Stimulated activated CD8-positive, alpha-beta memory T cell treated with anti-CD3 and anti-CD28 coated beads, Interleukin-7, amount 100 ng/mL, for 48 hours (primary cell): ENCODE data around the gene HBA2.
"Not testable (repeated sequence)": the region's sequence is repeated elsewhere in the genome, so short reads cannot be mapped to it uniquely, and the experiment has no call there.

ENCODE experiments used
- DNase-seq, 2 donors: peaks; one replicate each; pipeline ENCODE4 v3.0.0-alpha.2; 2020; ENCODE audit warnings: low read depth in 1 of 2; ENCODE audit errors: extremely low read depth in 1 of 2

Gene HBA2

GRCh38 chr16:172374-172941 lies at the start of gene HBA2:
Gene HBA2 (plus strand): TSS chr16:172876. CDS start chr16:172913, 37 bp downstream.
- not testable (repeated sequence) for DNase-seq

- not testable (repeated sequence) for DNase-seq
Observed at GRCh38 chr16:123558-124350, 48.9 kb upstream of the HBA2 start.

DNA sequence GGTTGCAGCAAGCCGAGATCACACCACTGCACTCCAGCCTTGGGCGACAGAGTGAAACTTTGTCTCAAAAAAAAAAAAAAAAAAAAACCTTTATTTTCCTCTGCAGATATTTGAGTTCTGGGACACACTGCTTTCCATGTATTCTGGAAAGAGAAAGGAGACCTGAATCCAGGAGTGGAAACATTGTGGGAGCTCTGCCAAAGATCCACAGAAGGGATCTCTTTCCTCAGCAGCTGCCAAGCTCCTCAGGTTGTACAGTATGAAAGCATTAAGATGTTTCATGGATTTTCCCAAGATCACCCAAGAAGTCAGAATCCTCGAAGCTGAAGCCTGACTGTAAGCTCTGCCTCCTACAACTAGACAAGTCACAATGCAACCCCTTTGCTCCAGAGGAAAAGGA lies 47.7 kb upstream of the HBA2 start:
- DNase-seq = no peak

DNA sequence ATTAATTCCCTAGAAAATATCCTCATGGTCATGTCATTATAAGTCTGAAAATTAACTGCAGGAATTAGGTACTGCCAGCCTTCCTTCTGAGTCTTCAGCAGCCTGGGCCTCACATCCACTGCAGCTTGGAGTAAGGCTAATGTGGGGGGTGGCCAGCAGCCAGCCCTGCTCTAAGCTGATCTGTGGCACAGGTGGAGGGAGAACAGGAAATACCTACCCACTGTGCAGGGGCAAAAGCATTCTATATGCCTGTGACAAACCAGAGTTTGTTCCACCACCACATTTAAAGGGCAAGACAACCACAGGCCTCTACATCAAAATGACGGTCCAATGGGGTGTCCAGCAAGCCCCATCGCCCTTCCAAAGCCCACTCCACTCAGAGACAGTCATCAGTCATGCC lies 43.6 kb upstream of the HBA2 start:
- no peak for DNase-seq

- no peak for DNase-seq
Observed at GRCh38 chr16:130533-131173, 42.0 kb upstream of the HBA2 start.

DNA sequence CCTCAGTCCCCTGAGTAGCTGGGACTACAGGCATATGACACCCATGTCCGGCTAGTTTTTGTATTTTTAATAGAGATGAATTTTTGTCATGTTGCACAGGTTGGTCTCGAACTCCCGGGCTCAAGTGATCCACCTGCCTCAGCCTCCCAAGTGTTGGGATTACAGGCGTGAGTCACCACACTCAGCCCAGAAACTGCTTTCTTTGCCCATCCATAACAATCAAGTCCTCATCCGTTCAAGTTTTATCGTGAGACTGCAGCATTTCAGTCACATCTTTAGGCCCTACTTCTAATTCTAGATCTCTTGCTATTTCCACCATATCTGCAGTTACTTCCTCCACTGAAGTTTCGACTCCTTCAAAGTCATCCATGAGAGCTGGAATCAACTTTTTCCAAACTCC lies 40.6 kb upstream of the HBA2 start:
- DNase-seq = no peak

GRCh38 chr16:133716-134115 lies 39.0 kb upstream of the HBA2 start:
- no peak for DNase-seq

- DNase-seq = no peak
Observed at GRCh38 chr16:138049-138417, 34.6 kb upstream of the HBA2 start.

DNA sequence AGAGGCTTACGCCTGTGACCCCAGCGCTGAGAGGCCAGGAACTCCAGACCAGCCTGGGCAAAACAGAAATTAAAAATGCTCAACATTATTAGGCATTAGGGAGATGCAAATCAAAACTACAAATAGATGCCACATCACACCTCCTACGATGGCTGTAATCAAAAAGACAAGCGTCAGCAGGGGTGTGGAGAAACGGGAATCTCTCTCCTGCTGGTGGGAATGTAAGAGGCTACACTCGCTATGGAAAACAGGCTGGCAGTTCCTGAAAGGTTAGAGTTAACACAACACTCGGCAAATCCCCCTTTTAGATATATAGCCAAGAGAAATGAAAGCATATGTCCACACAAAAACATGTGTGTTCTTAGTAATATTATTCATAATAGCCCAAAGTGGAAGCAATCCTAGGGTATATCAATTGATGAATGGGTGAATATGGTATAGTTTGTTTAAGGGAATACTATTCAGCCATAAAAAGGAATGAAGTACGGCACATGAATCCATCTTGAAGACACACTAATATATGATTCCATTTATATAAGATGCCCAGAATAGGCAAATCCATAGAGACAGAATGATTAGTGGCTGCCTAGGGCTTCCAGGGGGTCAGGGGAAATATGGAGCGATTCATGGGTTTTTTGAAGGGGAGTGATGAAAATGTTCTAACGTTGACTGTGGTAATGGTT lies 32.4 kb upstream of the HBA2 start:
- DNase-seq = no peak

- DNase-seq = no peak
Observed at GRCh38 chr16:142405-142967, 30.2 kb upstream of the HBA2 start.

DNA sequence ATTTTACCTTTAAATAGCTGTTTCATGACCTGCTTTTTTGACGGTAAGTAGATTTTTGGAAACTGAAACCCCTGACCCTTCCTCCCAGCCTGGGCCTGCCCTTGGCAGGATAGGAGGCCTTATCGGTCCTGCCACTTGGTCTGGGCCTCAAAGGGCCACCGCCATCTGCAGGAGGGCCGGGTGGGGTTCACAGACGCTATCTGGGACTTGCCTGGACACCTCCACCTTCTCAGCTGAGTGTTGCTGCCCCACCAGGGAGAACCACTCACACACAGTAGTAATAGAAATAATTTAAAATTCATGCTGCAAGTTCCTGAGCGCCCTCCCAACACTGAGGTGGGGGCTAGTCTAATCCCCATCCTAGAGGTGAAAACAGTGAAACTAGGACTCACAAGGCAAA lies 29.6 kb upstream of the HBA2 start:
- no peak for DNase-seq

GRCh38 chr16:143456-143855 lies 29.2 kb upstream of the HBA2 start:
- DNase-seq = no peak

DNA sequence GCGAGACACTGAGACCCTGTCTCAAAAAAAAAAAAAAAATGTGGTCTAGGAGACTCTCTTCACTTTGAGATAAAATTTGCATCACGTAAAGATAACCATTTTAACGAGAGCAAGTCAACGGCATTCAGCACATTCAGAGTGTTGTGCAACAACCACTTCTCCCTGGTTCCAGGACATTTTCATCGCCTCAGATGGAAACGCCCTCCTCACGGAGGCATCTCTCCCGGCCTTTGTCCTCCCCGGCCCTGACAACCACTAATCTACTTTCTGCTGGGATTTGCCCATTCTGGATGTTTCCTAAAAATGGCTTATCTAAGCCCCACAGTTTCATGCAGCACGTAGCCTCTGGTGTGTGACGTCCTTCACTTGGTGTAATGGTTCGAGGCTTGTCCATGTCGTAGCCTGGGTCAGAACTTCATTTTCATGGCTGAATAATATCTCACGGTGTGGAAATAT lies 27.9 kb upstream of the HBA2 start:
- DNase-seq = no peak

GRCh38 chr16:146646-147045 lies 26.0 kb upstream of the HBA2 start:
- DNase-seq = no peak

- DNase-seq = no peak
Observed at GRCh38 chr16:149024-149660, 23.5 kb upstream of the HBA2 start.

- DNase-seq = no peak
Observed at GRCh38 chr16:152141-153128, 20.2 kb upstream of the HBA2 start, which contains the start of gene HBZ. Gene HBZ (plus strand): TSS chr16:152644. CDS start chr16:152910, 266 bp downstream.

GRCh38 chr16:153129-153521 lies 19.6 kb upstream of the HBA2 start:
- DNase-seq = not testable (repeated sequence)

DNA sequence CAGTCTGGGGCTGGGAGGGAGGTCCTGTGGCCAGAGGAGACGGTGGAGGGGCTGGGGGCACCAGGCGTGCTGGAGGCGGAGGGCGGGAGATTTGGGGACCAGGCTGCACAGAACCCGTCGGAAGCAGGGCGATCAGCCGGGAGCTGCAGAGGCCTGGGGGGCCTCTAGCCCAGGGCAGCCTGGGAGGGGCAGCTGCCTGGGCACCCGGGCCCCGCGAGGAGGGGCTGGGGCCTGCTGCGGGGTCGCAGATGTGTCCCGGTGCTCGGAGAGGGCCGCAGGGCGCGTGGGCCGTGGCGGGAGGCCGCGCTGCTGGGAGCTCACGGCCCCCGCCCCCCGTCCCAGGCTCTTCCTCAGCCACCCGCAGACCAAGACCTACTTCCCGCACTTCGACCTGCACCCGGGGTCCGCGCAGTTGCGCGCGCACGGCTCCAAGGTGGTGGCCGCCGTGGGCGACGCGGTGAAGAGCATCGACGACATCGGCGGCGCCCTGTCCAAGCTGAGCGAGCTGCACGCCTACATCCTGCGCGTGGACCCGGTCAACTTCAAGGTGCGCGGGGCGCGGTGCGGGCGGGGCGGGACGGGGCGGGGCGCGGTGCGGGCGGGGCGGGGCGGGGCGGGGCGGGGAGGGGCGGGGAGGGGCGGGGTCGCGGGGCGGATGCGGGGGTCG lies 19.0 kb upstream of the HBA2 start:
- not testable (repeated sequence) for DNase-seq
